AG04450 (cell line): ENCODE results near the gene NHEJ1. TPM values are rescaled to one million over a fixed set of nuclear protein-coding genes. Genes with fewer than 3 reads are reported as not detected.
A peak's percentile ranks its signal among the peaks of the same experiment; 100 is the strongest.

Source experiments
- CTCF ChIA-PET: fragments of 300-600, 350-600 bp; formaldehyde crosslinking; extraction: SDS; loops from one replicate; lab custom pipeline; 2022; ENCODE audit warnings: antibody characterized with exemption, inconsistent platforms; lab: Charles Lee
- POLR2A ChIA-PET: fragments of 350-600 bp; formaldehyde crosslinking; extraction: SDS; loops from one replicate; lab custom pipeline; 2021; ENCODE audit warnings: antibody characterized with exemption, inconsistent platforms; lab: Yijun Ruan, JAX
- DNase-seq: peaks from one replicate; pipeline ENCODE4 v3.0.0-alpha.2; 2011; ENCODE audit warnings: low read depth, low spot score
- H3K27ac ChIP-seq: one replicate; pipeline ENCODE4 v1.5.1; 2012; ENCODE audit warnings: low read depth, low read length, control low read depth
- H3K27me3 ChIP-seq: one replicate; pipeline ENCODE4 v1.6.0; 2012; ENCODE audit warnings: low read length; ENCODE audit not compliant: control insufficient read depth, insufficient read depth
- H3K4me3 ChIP-seq: 2 replicates; pipeline ENCODE4 v1.5.1; 2011; ENCODE audit warnings: mild to moderate bottlenecking, low read depth, low read length, control low read depth
- H3K9me3 ChIP-seq: 2 replicates; pipeline ENCODE4 v1.5.1; 2012; ENCODE audit warnings: low read length; ENCODE audit not compliant: control insufficient read depth, insufficient read depth
- CTCF ChIP-seq: IDR thresholded peaks from 2 replicates; pipeline ENCODE4 v1.5.1; 2011; ENCODE audit warnings: low read depth, low read length, control low read depth, inconsistent platforms
- polyA plus RNA-seq: library from polyadenylated mRNA; depleted of rRNA; stranded (reverse); fragments of >200 nt; gene quantifications from 2 replicates; pipeline ENCODE4 v1.2.3, GENCODE V29; 2011

Gene NHEJ1
- polyA plus RNA-seq, 1 experiment, result 21.9 TPM

GRCh38 chr2:219042750-219043149 lies 117.9 kb downstream of the NHEJ1 start:
- Histone ChIP-seq H3K27me3 (peaks cover 26% of the 10 kb centered on the region), H3K4me3 (no peak overlapping the region), H3K9me3 (no peaks in the 10 kb centered on the region), H3K27ac (no peak overlapping the region)
- POLR2A ChIA-PET, result no interaction called here
- no peak for DNase-seq
- CTCF ChIA-PET, result interaction anchor here (0.8 to 4.5 kb wide), 3 partner anchors 13 to 47 kb away, joined by 4 to 28 read pairs (median 13); no protein-coding TSS in a partner anchor
- no peak for TF ChIP-seq CTCF

GRCh38 chr2:219042157-219042556 lies 118.5 kb downstream of the NHEJ1 start:
- TF ChIP-seq CTCF, result no peak
- POLR2A ChIA-PET, result no interaction called here
- no peak for DNase-seq
- no peaks in the 10 kb centered on the region for H3K9me3 ChIP-seq
- CTCF ChIA-PET, result interaction anchor here (0.8 to 4.5 kb wide), 5 partner anchors 12 to 112 kb away, joined by 3 to 28 read pairs (median 4); no protein-coding TSS in a partner anchor
- no peak overlapping the region for H3K4me3 ChIP-seq
- H3K27ac ChIP-seq, result no peak overlapping the region
- H3K27me3 ChIP-seq, result peaks cover 26% of the 10 kb centered on the region

- H3K27ac ChIP-seq, result no peak within 1 kb of the TSS
- ChIA-PET CTCF (interaction anchor here (1.4 to 4.5 kb wide), 5 partner anchors 11 to 113 kb away, joined by 3 to 28 read pairs (median 4); no protein-coding TSS in a partner anchor), POLR2A (no interaction called here)
- H3K9me3 ChIP-seq, result no peaks in the 10 kb centered on the region
- TF ChIP-seq CTCF, result no peak
- peak within 1 kb of the TSS; percentile 64 for H3K4me3 ChIP-seq
- H3K27me3 ChIP-seq, result peaks cover 26% of the 10 kb centered on the region
- peak; percentile 20 for DNase-seq
Observed at GRCh38 chr2:219041252-219041651, 119.4 kb downstream of the NHEJ1 start, which contains the start of gene CFAP65. Gene CFAP65 (minus strand): TSS chr2:219041516. CDS start chr2:219039048, 2,468 bp downstream.

GRCh38 chr2:219038600-219038999 lies 122.0 kb downstream of the NHEJ1 start:
- no peak for TF ChIP-seq CTCF
- POLR2A ChIA-PET, result no interaction called here
- no peak for DNase-seq
- Histone ChIP-seq H3K4me3 (no peak overlapping the region), H3K27ac (no peak overlapping the region), H3K27me3 (peaks cover 38% of the 10 kb centered on the region), H3K9me3 (no peaks in the 10 kb centered on the region)
- CTCF ChIA-PET, result interaction anchor here (1.6 kb wide), 1 partner anchor 9 kb away, joined by 11 read pairs; no protein-coding TSS in a partner anchor

- Histone ChIP-seq H3K27ac (no peak overlapping the region), H3K9me3 (no peaks in the 10 kb centered on the region), H3K4me3 (no peak overlapping the region), H3K27me3 (peaks cover 32% of the 10 kb centered on the region)
- POLR2A ChIA-PET, result no interaction called here
- CTCF ChIA-PET, result interaction anchor here (1.6 kb wide), 1 partner anchor 8 kb away, joined by 11 read pairs; no protein-coding TSS in a partner anchor
- no peak for TF ChIP-seq CTCF
- DNase-seq, result no peak
Observed at GRCh38 chr2:219037783-219038499, 122.7 kb downstream of the NHEJ1 start.
